DMS153 (cell line): ENCODE data around the gene KRTAP5-8.
"Not testable (repeated sequence)": the region's sequence is repeated elsewhere in the genome, so short reads cannot be mapped to it uniquely, and the experiment has no call there.

Experiments
- DNase-seq: peaks from one replicate; lab custom pipeline; 2025; lab: John Stamatoyannopoulos, UW

The KRTAP5-8 gene

GRCh38 chr11:71543866-71544265 is 6.0 kb downstream of the KRTAP5-8 start:
- no peak for DNase-seq

- no peak for DNase-seq
These were observed 6.8 kb downstream of the KRTAP5-8 start for GRCh38 chr11:71544525-71545214.

GRCh38 chr11:71545405-71545966 is 7.7 kb downstream of the KRTAP5-8 start:
- no peak for DNase-seq

GRCh38 chr11:71548120-71548519 is 10.3 kb downstream of the KRTAP5-8 start, which contains the start of gene KRTAP5-9:
TSS of gene KRTAP5-9 (plus strand) at chr11:71548420. CDS start at chr11:71548658, 238 bp downstream.
- no peak for DNase-seq

GRCh38 chr11:71548716-71549151 is 10.9 kb downstream of the KRTAP5-8 start:
- DNase-seq, result no peak

GRCh38 chr11:71551711-71552110 is 13.9 kb downstream of the KRTAP5-8 start:
- DNase-seq, result no peak

GRCh38 chr11:71554996-71555395 is 17.2 kb downstream of the KRTAP5-8 start:
- DNase-seq, result no peak

- no peak for DNase-seq
These were observed 17.7 kb downstream of the KRTAP5-8 start for GRCh38 chr11:71555508-71555907.

- DNase-seq, result no peak
These were observed 18.2 kb downstream of the KRTAP5-8 start for GRCh38 chr11:71556018-71556417.

- DNase-seq, result no peak
These were observed 19.4 kb downstream of the KRTAP5-8 start for GRCh38 chr11:71557257-71557656.

GRCh38 chr11:71558996-71559395 is 21.2 kb downstream of the KRTAP5-8 start:
- DNase-seq, result no peak

- no peak for DNase-seq
These were observed 24.3 kb downstream of the KRTAP5-8 start for GRCh38 chr11:71562120-71562519.

GRCh38 chr11:71563406-71563805 is 25.6 kb downstream of the KRTAP5-8 start:
- DNase-seq, result no peak

- no peak for DNase-seq
These were observed 26.6 kb downstream of the KRTAP5-8 start for GRCh38 chr11:71564430-71564829.

GRCh38 chr11:71565263-71565662 is 27.4 kb downstream of the KRTAP5-8 start, which contains the start of gene KRTAP5-10:
TSS of gene KRTAP5-10 (plus strand) at chr11:71565563. CDS start at chr11:71565588, 25 bp downstream.
- no peak for DNase-seq

- DNase-seq, result no peak
These were observed 28.3 kb downstream of the KRTAP5-8 start for GRCh38 chr11:71566081-71566620.

GRCh38 chr11:71566626-71567599 is 29.1 kb downstream of the KRTAP5-8 start:
- not testable (repeated sequence) for DNase-seq

GRCh38 chr11:71567633-71568032 is 29.8 kb downstream of the KRTAP5-8 start:
- DNase-seq, result not testable (repeated sequence)

GRCh38 chr11:71568704-71569349 is 31.0 kb downstream of the KRTAP5-8 start:
- no peak for DNase-seq

GRCh38 chr11:71571101-71571850 is 33.5 kb downstream of the KRTAP5-8 start:
- DNase-seq, result not testable (repeated sequence)

- no peak for DNase-seq
These were observed 35.0 kb downstream of the KRTAP5-8 start for GRCh38 chr11:71572811-71573210.
